Measurements from ENCODE around the gene ZNF235.
"Not testable (repeated sequence)": the region's sequence is repeated elsewhere in the genome, so short reads cannot be mapped to it uniquely, and the experiment has no call there.

ZNF235 gene

DNA sequence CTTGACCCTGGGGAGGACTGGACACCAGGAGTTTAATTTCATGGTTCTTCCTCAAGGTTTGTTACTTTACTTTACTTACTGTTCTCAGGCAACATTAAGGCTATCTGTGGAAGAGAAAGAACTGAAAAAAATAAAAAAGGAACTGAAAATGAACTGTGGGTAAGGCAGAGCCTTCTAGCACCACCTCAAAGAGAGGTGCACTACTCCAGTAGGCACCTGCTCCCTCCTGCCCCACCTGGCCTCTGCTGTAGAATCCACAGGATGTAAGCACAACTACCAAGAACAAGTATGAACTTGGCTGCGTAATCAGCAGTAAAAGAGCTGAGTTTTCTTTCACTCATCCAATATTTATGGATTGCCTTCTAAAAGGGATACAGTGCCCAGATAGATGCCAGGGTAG is 39.4 kb upstream of the ZNF235 start:
- Histone ChIP-seq H3K27ac (ENCODE audit: low read depth, low read length) (no peak overlapping the region), H3K79me2 (ENCODE audit: insufficient read depth, low read length) (no peaks in the 10 kb centered on the region), H3K9me3 (ENCODE audit: insufficient read depth, low read length) (peaks cover 4% of the 10 kb centered on the region; the same call in 1 of the 2 replicates)

DNA sequence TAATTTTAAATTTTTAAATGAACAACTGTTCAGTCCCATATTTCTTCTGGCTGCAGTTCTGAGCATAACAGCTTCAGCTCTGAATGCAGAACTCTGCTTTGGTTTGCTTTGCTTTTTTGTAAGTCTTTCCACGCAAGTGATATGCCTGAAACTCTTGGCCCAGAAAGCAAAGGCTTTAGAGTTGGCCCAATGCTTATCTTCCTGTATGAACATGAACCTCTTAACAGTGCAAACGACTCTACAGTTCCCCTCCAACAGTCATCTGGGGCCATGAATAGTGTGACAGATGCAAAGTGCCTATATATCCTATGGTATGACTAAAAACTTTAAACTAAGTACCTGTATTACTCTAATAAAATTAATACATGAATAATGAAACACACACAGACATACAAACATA is 37.0 kb upstream of the ZNF235 start:
- no peak overlapping the region for H2AFZ ChIP-seq (ENCODE audit: low read depth, low read length, severe bottlenecking)
- no peak for TF ChIP-seq EZH2phosphoT487 (conservative IDR thresholded peaks at IDR 0.05; ENCODE audit: low read length)
- TF ChIP-seq, protein P1, sequence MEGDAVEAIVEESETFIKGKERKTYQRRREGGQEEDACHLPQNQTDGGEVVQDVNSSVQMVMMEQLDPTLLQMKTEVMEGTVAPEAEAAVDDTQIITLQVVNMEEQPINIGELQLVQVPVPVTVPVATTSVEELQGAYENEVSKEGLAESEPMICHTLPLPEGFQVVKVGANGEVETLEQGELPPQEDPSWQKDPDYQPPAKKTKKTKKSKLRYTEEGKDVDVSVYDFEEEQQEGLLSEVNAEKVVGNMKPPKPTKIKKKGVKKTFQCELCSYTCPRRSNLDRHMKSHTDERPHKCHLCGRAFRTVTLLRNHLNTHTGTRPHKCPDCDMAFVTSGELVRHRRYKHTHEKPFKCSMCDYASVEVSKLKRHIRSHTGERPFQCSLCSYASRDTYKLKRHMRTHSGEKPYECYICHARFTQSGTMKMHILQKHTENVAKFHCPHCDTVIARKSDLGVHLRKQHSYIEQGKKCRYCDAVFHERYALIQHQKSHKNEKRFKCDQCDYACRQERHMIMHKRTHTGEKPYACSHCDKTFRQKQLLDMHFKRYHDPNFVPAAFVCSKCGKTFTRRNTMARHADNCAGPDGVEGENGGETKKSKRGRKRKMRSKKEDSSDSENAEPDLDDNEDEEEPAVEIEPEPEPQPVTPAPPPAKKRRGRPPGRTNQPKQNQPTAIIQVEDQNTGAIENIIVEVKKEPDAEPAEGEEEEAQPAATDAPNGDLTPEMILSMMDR (IDR thresholded peaks at IDR 0.05; ENCODE audit: insufficient read depth, low read length, poor library complexity, severe bottlenecking), result no peak
- no peak overlapping the region for H3K4me3 ChIP-seq (ENCODE audit: insufficient read depth, low read length, poor library complexity, severe bottlenecking)
- H3K9me3 ChIP-seq (ENCODE audit: insufficient read depth, low read length), result no peaks in the 10 kb centered on the region; the same call in 1 of the 2 replicates
- no peak overlapping the region for H3K27ac ChIP-seq (ENCODE audit: low read depth, low read length)
- no peaks in the 10 kb centered on the region for H4K20me1 ChIP-seq (ENCODE audit: low read depth, low read length)
- no peaks in the 10 kb centered on the region for H3F3A ChIP-seq (ENCODE audit: insufficient read depth)
- H3K36me3 ChIP-seq (ENCODE audit: low read length), result no peaks in the 10 kb centered on the region
- no peaks in the 10 kb centered on the region for H3K79me2 ChIP-seq (ENCODE audit: insufficient read depth, low read length)
- no peaks in the 10 kb centered on the region for H3K27me3 ChIP-seq (ENCODE audit: low read length)
- H3K4me2 ChIP-seq (ENCODE audit: low read depth, low read length, poor library complexity, severe bottlenecking), result no peak overlapping the region
- H3K9me2 ChIP-seq (replicated peaks; ENCODE audit: insufficient read depth, low read length), result no peaks in the 10 kb centered on the region
- H3K9ac ChIP-seq (ENCODE audit: low read length), result no peak overlapping the region

More for the DNA sequence above, 39.4 kb upstream of the ZNF235 start:
- Histone ChIP-seq H3F3A (ENCODE audit: insufficient read depth) (no peaks in the 10 kb centered on the region), H2AFZ (ENCODE audit: low read depth, low read length, severe bottlenecking) (no peak overlapping the region), H4K20me1 (ENCODE audit: low read depth, low read length) (no peaks in the 10 kb centered on the region), H3K27me3 (ENCODE audit: low read length) (no peaks in the 10 kb centered on the region), H3K36me3 (ENCODE audit: low read length) (no peaks in the 10 kb centered on the region), H3K9me2 (replicated peaks; ENCODE audit: insufficient read depth, low read length) (no peaks in the 10 kb centered on the region), H3K4me2 (ENCODE audit: low read depth, low read length, poor library complexity, severe bottlenecking) (no peak overlapping the region), H3K9ac (ENCODE audit: low read length) (no peak overlapping the region), H3K4me3 (ENCODE audit: insufficient read depth, low read length, poor library complexity, severe bottlenecking) (no peak overlapping the region)
- TF ChIP-seq, protein P1 (IDR thresholded peaks at IDR 0.05; ENCODE audit: insufficient read depth, low read length, poor library complexity, severe bottlenecking), result no peak
- TF ChIP-seq EZH2phosphoT487 (conservative IDR thresholded peaks at IDR 0.05; ENCODE audit: low read length), result no peak

DNA sequence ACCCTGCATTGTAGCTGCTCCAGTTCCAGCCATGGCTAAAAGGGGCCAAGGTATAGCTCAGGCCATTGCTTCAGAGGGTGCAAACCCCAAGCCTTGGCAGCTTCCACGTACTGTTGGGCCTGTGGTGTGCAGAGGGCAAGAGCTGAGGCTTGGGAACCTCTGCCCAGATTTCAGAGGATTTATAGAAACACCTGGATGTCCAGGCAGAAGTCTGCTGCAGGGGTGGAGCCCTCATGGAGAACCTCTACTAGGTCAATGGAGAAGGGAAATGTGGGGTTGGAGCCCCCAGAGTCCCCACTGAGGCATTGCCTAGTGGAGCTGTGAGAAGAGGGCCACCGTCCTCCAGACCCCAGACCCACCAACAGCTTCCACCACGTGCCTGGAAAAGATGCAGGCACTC is 29.8 kb upstream of the ZNF235 start:
- H2AFZ ChIP-seq (ENCODE audit: low read depth, low read length, severe bottlenecking); H3K79me2 ChIP-seq (ENCODE audit: insufficient read depth, low read length); H3K27me3 ChIP-seq (ENCODE audit: low read length); H4K20me1 ChIP-seq (ENCODE audit: low read depth, low read length); H3K9me2 ChIP-seq (replicated peaks; ENCODE audit: insufficient read depth, low read length); H3K36me3 ChIP-seq (ENCODE audit: low read length); H3K4me3 ChIP-seq (ENCODE audit: insufficient read depth, low read length, poor library complexity, severe bottlenecking); H3K9ac ChIP-seq (ENCODE audit: low read length); H3K27ac ChIP-seq (ENCODE audit: low read depth, low read length); H3K4me2 ChIP-seq (ENCODE audit: low read depth, low read length, poor library complexity, severe bottlenecking); H3F3A ChIP-seq (ENCODE audit: insufficient read depth): not testable (repeated sequence)
- H3K9me3 ChIP-seq (ENCODE audit: insufficient read depth, low read length), result peaks cover 25% of the 10 kb centered on the region; the same call in 1 of the 2 replicates

DNA sequence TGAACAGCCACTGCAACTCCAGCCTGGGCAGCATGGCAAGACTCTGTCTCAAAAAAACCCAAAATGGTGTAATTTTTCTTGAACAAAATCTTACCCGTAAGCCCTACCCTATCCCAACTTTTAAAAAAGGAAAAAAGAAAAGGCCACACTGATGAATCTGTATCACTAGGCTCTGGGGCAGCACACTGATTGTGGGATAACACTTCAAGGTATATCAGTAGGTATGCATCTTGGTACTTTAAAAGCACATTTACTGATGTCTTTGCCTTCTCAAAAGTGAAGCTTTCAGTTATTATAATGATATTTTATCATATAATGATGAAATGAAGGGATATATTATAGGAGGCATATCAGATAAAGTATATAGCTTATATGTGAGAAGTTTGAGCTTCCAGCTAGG is 27.3 kb upstream of the ZNF235 start:
- Histone ChIP-seq H3K27me3 (ENCODE audit: low read length) (no peaks in the 10 kb centered on the region), H3K36me3 (ENCODE audit: low read length) (no peaks in the 10 kb centered on the region), H3K9me3 (ENCODE audit: insufficient read depth, low read length) (peaks cover 29% of the 10 kb centered on the region; the same call in 1 of the 2 replicates)

More for the DNA sequence above, 27.3 kb upstream of the ZNF235 start:
- H4K20me1 ChIP-seq (ENCODE audit: low read depth, low read length), result no peaks in the 10 kb centered on the region
- no peaks in the 10 kb centered on the region for H3F3A ChIP-seq (ENCODE audit: insufficient read depth)
- H3K9ac ChIP-seq (ENCODE audit: low read length), result no peak overlapping the region
- H3K27ac ChIP-seq (ENCODE audit: low read depth, low read length), result no peak overlapping the region
- H3K4me3 ChIP-seq (ENCODE audit: insufficient read depth, low read length, poor library complexity, severe bottlenecking), result no peak overlapping the region
- no peaks in the 10 kb centered on the region for H3K79me2 ChIP-seq (ENCODE audit: insufficient read depth, low read length)
- H3K4me2 ChIP-seq (ENCODE audit: low read depth, low read length, poor library complexity, severe bottlenecking), result no peak overlapping the region
- no peaks in the 10 kb centered on the region for H3K9me2 ChIP-seq (replicated peaks; ENCODE audit: insufficient read depth, low read length)
- TF ChIP-seq, protein P1 (IDR thresholded peaks at IDR 0.05; ENCODE audit: insufficient read depth, low read length, poor library complexity, severe bottlenecking), result no peak
- no peak for TF ChIP-seq EZH2phosphoT487 (conservative IDR thresholded peaks at IDR 0.05; ENCODE audit: low read length)
- no peak overlapping the region for H2AFZ ChIP-seq (ENCODE audit: low read depth, low read length, severe bottlenecking)
